Neural cell (in vitro differentiated cells): ENCODE data around the gene FKRP.

ENCODE experiments used
- EP300 ChIP-seq: fragments of 450-650 bp; conservative IDR thresholded peaks from 2 replicates; pipeline ENCODE4 v1.6.1; 2014; ENCODE audit warnings: antibody characterized with exemption, mild to moderate bottlenecking, moderate library complexity; ENCODE audit not compliant: poor library complexity, severe bottlenecking
- EZH2 ChIP-seq: fragments of 200-600, 300-800 bp; shearing (Covaris generic), sonication (generic); IDR thresholded peaks from 2 replicates; pipeline ENCODE4 v1.6.1; 2014; ENCODE audit warnings: antibody characterized with exemption, low read length, borderline replicate concordance, mild to moderate bottlenecking; ENCODE audit not compliant: insufficient read depth, poor library complexity, severe bottlenecking
- MXI1 ChIP-seq: fragments of 450-650 bp; conservative IDR thresholded peaks from 2 replicates; pipeline ENCODE4 v1.6.1; 2014; ENCODE audit warnings: antibody characterized with exemption, mild to moderate bottlenecking; ENCODE audit not compliant: poor library complexity, severe bottlenecking
- POLR2AphosphoS5 ChIP-seq: IDR thresholded peaks from 2 replicates; pipeline ENCODE4 v1.6.1; 2012
- RAD21 ChIP-seq: fragments of 450-650 bp; conservative IDR thresholded peaks from 2 replicates; pipeline ENCODE4 v1.6.1; 2014; ENCODE audit warnings: antibody characterized with exemption, mild to moderate bottlenecking, moderate library complexity
- SMC3 ChIP-seq: fragments of 450-650 bp; conservative IDR thresholded peaks from 2 replicates; pipeline ENCODE4 v1.6.1; 2014; ENCODE audit warnings: antibody characterized with exemption, mild to moderate bottlenecking, moderate library complexity; ENCODE audit not compliant: poor library complexity
- TAF1 ChIP-seq: IDR thresholded peaks from 2 replicates; pipeline ENCODE4 v1.6.1; 2012; ENCODE audit warnings: low read depth
- TF ChIP-seq, protein P1 (sequence below): fragments of 450-650 bp; IDR thresholded peaks from 2 replicates; pipeline ENCODE4 v1.5.1; 2014; ENCODE audit warnings: antibody characterized with exemption, mild to moderate bottlenecking, moderate library complexity; ENCODE audit not compliant: poor library complexity, severe bottlenecking
- TF ChIP-seq, protein P2 (sequence below): IDR thresholded peaks from 2 replicates; pipeline ENCODE4 v1.6.1; 2012; ENCODE audit warnings: borderline replicate concordance

DNA sequence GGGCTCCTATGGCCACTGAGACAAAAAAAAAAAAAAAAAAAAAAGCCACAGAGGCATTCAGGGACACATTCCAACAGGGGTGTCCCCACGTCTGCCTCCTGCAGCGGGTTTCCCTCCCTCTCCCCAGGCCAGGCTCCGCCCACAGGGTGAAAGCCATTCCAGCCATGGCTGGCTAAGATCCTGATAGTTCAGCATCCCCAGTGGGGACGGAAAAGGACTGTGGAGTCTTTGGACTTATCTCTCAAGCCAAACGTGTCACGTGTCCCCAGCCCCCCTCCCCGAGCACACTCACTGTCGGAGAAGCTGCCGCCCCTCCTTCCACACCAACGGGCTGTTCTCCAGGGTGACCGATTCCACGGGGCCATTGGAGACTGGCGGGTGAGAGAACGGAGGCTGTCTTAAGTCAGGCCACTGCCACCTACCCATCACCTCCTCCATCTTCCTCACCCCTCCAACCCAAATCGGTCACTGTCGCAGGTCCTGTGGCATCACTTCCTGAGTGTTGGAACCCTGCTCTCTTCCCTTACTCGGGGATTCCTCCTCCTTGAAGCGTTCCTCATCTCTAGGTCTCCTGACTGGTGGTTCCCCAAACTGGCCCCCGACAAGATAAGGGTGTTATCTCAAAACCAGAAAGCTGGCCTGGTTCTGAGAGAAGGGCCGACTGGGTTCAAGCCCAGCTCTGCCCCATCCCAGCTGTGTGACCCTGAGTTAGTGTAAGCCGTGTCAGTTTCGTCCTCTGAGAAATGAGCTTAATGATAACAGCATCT lies 9.1 kb upstream of the FKRP start:
- TF ChIP-seq, protein P1, sequence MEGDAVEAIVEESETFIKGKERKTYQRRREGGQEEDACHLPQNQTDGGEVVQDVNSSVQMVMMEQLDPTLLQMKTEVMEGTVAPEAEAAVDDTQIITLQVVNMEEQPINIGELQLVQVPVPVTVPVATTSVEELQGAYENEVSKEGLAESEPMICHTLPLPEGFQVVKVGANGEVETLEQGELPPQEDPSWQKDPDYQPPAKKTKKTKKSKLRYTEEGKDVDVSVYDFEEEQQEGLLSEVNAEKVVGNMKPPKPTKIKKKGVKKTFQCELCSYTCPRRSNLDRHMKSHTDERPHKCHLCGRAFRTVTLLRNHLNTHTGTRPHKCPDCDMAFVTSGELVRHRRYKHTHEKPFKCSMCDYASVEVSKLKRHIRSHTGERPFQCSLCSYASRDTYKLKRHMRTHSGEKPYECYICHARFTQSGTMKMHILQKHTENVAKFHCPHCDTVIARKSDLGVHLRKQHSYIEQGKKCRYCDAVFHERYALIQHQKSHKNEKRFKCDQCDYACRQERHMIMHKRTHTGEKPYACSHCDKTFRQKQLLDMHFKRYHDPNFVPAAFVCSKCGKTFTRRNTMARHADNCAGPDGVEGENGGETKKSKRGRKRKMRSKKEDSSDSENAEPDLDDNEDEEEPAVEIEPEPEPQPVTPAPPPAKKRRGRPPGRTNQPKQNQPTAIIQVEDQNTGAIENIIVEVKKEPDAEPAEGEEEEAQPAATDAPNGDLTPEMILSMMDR, result no peak
- no peak for TF ChIP-seq EZH2
- no peak for TF ChIP-seq EP300
- TF ChIP-seq, protein P2, sequence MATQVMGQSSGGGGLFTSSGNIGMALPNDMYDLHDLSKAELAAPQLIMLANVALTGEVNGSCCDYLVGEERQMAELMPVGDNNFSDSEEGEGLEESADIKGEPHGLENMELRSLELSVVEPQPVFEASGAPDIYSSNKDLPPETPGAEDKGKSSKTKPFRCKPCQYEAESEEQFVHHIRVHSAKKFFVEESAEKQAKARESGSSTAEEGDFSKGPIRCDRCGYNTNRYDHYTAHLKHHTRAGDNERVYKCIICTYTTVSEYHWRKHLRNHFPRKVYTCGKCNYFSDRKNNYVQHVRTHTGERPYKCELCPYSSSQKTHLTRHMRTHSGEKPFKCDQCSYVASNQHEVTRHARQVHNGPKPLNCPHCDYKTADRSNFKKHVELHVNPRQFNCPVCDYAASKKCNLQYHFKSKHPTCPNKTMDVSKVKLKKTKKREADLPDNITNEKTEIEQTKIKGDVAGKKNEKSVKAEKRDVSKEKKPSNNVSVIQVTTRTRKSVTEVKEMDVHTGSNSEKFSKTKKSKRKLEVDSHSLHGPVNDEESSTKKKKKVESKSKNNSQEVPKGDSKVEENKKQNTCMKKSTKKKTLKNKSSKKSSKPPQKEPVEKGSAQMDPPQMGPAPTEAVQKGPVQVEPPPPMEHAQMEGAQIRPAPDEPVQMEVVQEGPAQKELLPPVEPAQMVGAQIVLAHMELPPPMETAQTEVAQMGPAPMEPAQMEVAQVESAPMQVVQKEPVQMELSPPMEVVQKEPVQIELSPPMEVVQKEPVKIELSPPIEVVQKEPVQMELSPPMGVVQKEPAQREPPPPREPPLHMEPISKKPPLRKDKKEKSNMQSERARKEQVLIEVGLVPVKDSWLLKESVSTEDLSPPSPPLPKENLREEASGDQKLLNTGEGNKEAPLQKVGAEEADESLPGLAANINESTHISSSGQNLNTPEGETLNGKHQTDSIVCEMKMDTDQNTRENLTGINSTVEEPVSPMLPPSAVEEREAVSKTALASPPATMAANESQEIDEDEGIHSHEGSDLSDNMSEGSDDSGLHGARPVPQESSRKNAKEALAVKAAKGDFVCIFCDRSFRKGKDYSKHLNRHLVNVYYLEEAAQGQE, result no peak
- TF ChIP-seq POLR2AphosphoS5, result no peak
- TF ChIP-seq RAD21, result no peak
- TF ChIP-seq MXI1, result no peak
- TF ChIP-seq SMC3, result no peak
- TF ChIP-seq TAF1, result no peak
